HepG2 (cell line): ENCODE results near the gene ARR3. TPM values are rescaled to one million over a fixed set of nuclear protein-coding genes. Genes with fewer than 3 reads are reported as not detected.
A peak's percentile ranks its signal among the peaks of the same experiment; 100 is the strongest.

Experiments used
- CHD2 ChIP-seq: IDR thresholded peaks from 2 replicates; pipeline ENCODE4 v1.6.1; 2011; ENCODE audit warnings: low read depth, low read length, improper control_type of control experiment
- DDIT3 ChIP-seq: sonication (generic); formaldehyde crosslinking; IDR thresholded peaks from 2 replicates; pipeline ENCODE4 v1.4.0; 2020; ENCODE audit warnings: mild to moderate bottlenecking, missing genetic modification reagents
- DMAP1 ChIP-seq: IDR thresholded peaks from 2 replicates; pipeline ENCODE4 v1.6.1; 2016
- DNMT3B ChIP-seq: conservative IDR thresholded peaks from 2 replicates; pipeline ENCODE4 v1.6.1; 2016; ENCODE audit warnings: missing biosample characterization, control low read depth
- E2F2 ChIP-seq: sonication (generic); formaldehyde crosslinking; IDR thresholded peaks from 2 replicates; pipeline ENCODE4 v1.4.0; 2020; ENCODE audit warnings: missing genetic modification reagents, borderline replicate concordance
- JUND ChIP-seq: sonication (generic); formaldehyde crosslinking; IDR thresholded peaks from 2 replicates; pipeline ENCODE4 v1.8.0; 2022; ENCODE audit warnings: mild to moderate bottlenecking, missing genetic modification reagents
- MNT ChIP-seq: fragments of 450-650 bp; IDR thresholded peaks from 2 replicates; pipeline ENCODE4 v1.6.1; 2016
- MXD1 ChIP-seq: sonication (generic); formaldehyde crosslinking; IDR thresholded peaks from 2 replicates; pipeline ENCODE4 v1.4.0; 2020; ENCODE audit warnings: mild to moderate bottlenecking, missing genetic modification reagents
- PHF8 ChIP-seq: sonication (generic); formaldehyde crosslinking; IDR thresholded peaks from 2 replicates; pipeline ENCODE4 v1.5.0; 2020; ENCODE audit warnings: missing genetic modification reagents
- POLR2AphosphoS5 ChIP-seq: IDR thresholded peaks from 2 replicates; pipeline ENCODE4 v1.6.1; 2012; ENCODE audit warnings: low read depth, low read length
- PRDM10 ChIP-seq: sonication (generic); formaldehyde crosslinking; IDR thresholded peaks from 2 replicates; pipeline ENCODE4 v1.4.0; 2020; ENCODE audit warnings: low read depth, missing genetic modification reagents
- ZNF101 ChIP-seq: sonication (generic); formaldehyde crosslinking; IDR thresholded peaks from 2 replicates; pipeline ENCODE4 v1.4.0; 2020; ENCODE audit warnings: mild to moderate bottlenecking, low read depth, missing genetic modification reagents, borderline replicate concordance
- ZNF609 ChIP-seq: sonication (generic); formaldehyde crosslinking; IDR thresholded peaks from 2 replicates; pipeline ENCODE4 v1.4.0; 2020; ENCODE audit warnings: mild to moderate bottlenecking, missing genetic modification reagents, borderline replicate concordance
- ZNF770 ChIP-seq: sonication (generic); formaldehyde crosslinking; IDR thresholded peaks from 2 replicates; pipeline ENCODE4 v1.5.0; 2020; ENCODE audit warnings: mild to moderate bottlenecking, missing genetic modification reagents
- polyA plus RNA-seq, 8 experiments: library from polyadenylated mRNA; depleted of rRNA in 3 of 8; stranded (reverse) in 7 of 8; unstranded in 1 of 8; fragments of >200 nt; fragmentation: Illumina TruSeq in 4 of 8; extraction: Trizol in 4 of 8; gene quantifications; 2 replicates each; pipeline versions ENCODE4 v1.2.1 to v1.2.3, GENCODE V29; 2011 to 2016; ENCODE audit warnings: low read depth in 4 of 8, missing spikeins in 1 of 8, mixed read lengths in 1 of 8; ENCODE audit not compliant: insufficient read depth in 1 of 8
- total RNA-seq, 5 experiments: library from RNA; depleted of rRNA; stranded (reverse); fragments of >200 nt; fragmentation: Illumina TruSeq; extraction: Trizol; gene quantifications; 2 replicates each; pipeline ENCODE4 v1.2.3, GENCODE V29; 2016; ENCODE audit warnings: low read depth in 1 of 5

Gene ARR3
- total and polyA plus RNA-seq, 2 of the 13 experiments (the other 11 are each of a cell fraction or from before 2014, with no cell fraction given) = not detected

- TF ChIP-seq ZNF770 (CRISPR knock-in tag) = no peak
- TF ChIP-seq DDIT3 (CRISPR knock-in tag) = no peak
- TF ChIP-seq E2F2 (CRISPR knock-in tag) = no peak
- no peak for TF ChIP-seq CHD2
- TF ChIP-seq ZNF609 (CRISPR knock-in tag) = peak; percentile 89
- no peak for TF ChIP-seq JUND (CRISPR knock-in tag)
- no peak for TF ChIP-seq DMAP1 (CRISPR knock-in tag)
- no peak for TF ChIP-seq PRDM10
- TF ChIP-seq ZNF101 = no peak
- TF ChIP-seq DNMT3B (CRISPR knock-in tag) = no peak
- TF ChIP-seq POLR2AphosphoS5 = no peak
- TF ChIP-seq MXD1 (CRISPR knock-in tag) = no peak
- TF ChIP-seq MNT = no peak
- no peak for TF ChIP-seq PHF8 (CRISPR knock-in tag)
Measured at GRCh38 chrX:70219938-70220764, 48.0 kb upstream of the ARR3 start (continued).
